Mesendoderm (in vitro differentiated cells): Measurements from ENCODE around the gene TMED1.
"Not testable (repeated sequence)": the region's sequence is repeated elsewhere in the genome, so short reads cannot be mapped to it uniquely, and the experiment has no call there.

Experiments used
- DNase-seq: peaks from one replicate; pipeline ENCODE4 v3.0.0; 2013
- H2AK5ac ChIP-seq: 2 replicates; pipeline ENCODE4 v1.6.1; 2013; ENCODE audit warnings: low read length, inconsistent platforms
- H2BK120ac ChIP-seq: 2 replicates; pipeline ENCODE4 v1.6.1; 2013; ENCODE audit warnings: low read depth, mild to moderate bottlenecking, low read length, moderate library complexity, mixed read lengths
- H2BK15ac ChIP-seq: replicated peaks from 2 replicates; pipeline ENCODE4 v1.6.1; 2013; ENCODE audit warnings: low read depth, mild to moderate bottlenecking, moderate library complexity
- H2BK5ac ChIP-seq: 2 replicates; pipeline ENCODE4 v1.6.1; 2013; ENCODE audit warnings: low read length, inconsistent platforms
- H3K18ac ChIP-seq: 2 replicates; pipeline ENCODE4 v1.6.1; 2013; ENCODE audit warnings: mild to moderate bottlenecking, low read length, mixed read lengths
- H3K23ac ChIP-seq: one replicate; pipeline ENCODE4 v1.6.1; 2013; ENCODE audit warnings: low read length
- H3K27ac ChIP-seq: 2 replicates; pipeline ENCODE4 v1.5.1; 2013; ENCODE audit warnings: low read depth, mild to moderate bottlenecking, inconsistent platforms, low read length, moderate library complexity
- H3K27me3 ChIP-seq: 2 replicates; pipeline ENCODE4 v1.6.1; 2013; ENCODE audit warnings: low read length, control low read depth, mild to moderate bottlenecking, inconsistent platforms; ENCODE audit not compliant: insufficient read depth, poor library complexity
- H3K36me3 ChIP-seq: 2 replicates; pipeline ENCODE4 v1.6.1; 2013; ENCODE audit warnings: low read length, inconsistent platforms; ENCODE audit not compliant: control insufficient read depth, insufficient read depth
- H3K4ac ChIP-seq: one replicate; pipeline ENCODE4 v1.6.1; 2013; ENCODE audit warnings: low read depth, mild to moderate bottlenecking, low read length, moderate library complexity
- H3K4me1 ChIP-seq: 2 replicates; pipeline ENCODE4 v1.6.1; 2013; ENCODE audit warnings: low read depth, low read length, inconsistent platforms; ENCODE audit not compliant: control insufficient read depth
- H3K4me2 ChIP-seq: 2 replicates; pipeline ENCODE4 v1.6.1; 2013; ENCODE audit warnings: low read length
- H3K4me3 ChIP-seq: 2 replicates; pipeline ENCODE4 v1.5.1; 2013; ENCODE audit warnings: mild to moderate bottlenecking, low read length
- H3K56ac ChIP-seq: one replicate; pipeline ENCODE4 v1.6.1; 2013; ENCODE audit warnings: low read length
- H3K79me1 ChIP-seq: 2 replicates; pipeline ENCODE4 v1.6.1; 2013; ENCODE audit warnings: low read length, inconsistent platforms
- H3K79me2 ChIP-seq: 2 replicates; pipeline ENCODE4 v1.6.1; 2013; ENCODE audit warnings: mild to moderate bottlenecking, low read length; ENCODE audit not compliant: control insufficient read depth, insufficient read depth
- H3K9ac ChIP-seq: 2 replicates; pipeline ENCODE4 v1.6.1; 2013; ENCODE audit warnings: low read length, inconsistent platforms
- H4K5ac ChIP-seq: one replicate; pipeline ENCODE4 v1.6.1; 2013; ENCODE audit warnings: low read length
- H4K8ac ChIP-seq: one replicate; pipeline ENCODE4 v1.6.1; 2013; ENCODE audit warnings: low read depth, mild to moderate bottlenecking, control low read depth, low read length, moderate library complexity
- WGBS: extraction: QIAGEN DNeasy Blood & Tissue Kit; methylation state at CpG from one replicate; pipeline ENCODE4 v1.1.7; 2013; ENCODE audit warnings: low lambda C conversion rate, missing lambda C conversion rate; ENCODE audit not compliant: insufficient coverage; ENCODE audit errors: extremely low coverage; 5-methylcytosine and 5-hydroxymethylcytosine counted together

The TMED1 gene

DNA sequence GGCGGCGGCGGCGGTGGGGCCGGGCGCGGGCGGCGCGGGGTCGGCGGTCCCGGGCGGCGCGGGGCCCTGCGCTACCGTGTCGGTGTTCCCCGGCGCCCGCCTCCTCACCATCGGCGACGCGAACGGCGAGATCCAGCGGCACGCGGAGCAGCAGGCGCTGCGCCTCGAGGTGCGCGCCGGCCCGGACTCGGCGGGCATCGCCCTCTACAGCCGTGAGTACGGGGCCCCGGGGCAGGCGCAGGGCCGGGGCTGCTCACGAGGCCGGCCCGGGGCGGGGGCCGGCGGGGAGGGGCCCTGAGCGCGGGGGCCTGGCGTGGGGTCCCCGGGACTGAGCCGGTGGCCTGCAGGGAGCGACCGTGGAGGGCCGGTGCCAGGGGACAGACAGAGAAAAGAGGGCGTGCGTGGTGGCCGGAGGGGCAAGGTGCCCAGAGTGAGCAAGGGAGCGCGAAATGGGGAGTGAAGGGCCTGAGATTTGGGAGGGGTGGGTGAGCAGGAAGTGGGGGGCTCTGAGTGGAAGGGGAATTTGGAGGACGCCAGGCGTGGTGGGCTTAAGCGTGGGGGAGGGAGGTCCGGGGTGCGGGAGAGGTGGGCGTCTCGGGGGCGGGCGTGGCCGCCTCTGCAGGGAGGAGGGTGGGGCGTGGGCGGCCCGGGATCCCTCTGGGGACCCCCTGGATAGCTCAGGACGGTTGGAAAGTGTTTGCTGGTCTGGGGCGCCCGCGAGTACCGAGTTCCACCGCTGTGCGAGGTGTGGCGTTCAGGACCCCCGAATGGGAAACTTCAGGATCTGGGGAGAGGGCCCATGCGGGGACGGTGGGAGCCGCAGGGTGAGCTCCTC lies 35.9 kb upstream of the TMED1 start:
- Histone ChIP-seq H3K4me2 (peak overlapping the region; percentile 89), H3K23ac (peak overlapping the region; percentile 89), H2BK120ac (peak overlapping the region; percentile 47), H4K8ac (peak overlapping the region; percentile 87), H3K9ac (peak overlapping the region; percentile 95), H3K79me1 (peaks cover 8% of the 10 kb centered on the region), H2BK15ac (no peak overlapping the region), H3K56ac (peak overlapping the region; percentile 96), H3K4me3 (peak overlapping the region; percentile 85), H2BK5ac (peak overlapping the region; percentile 45), H2AK5ac (no peak overlapping the region), H3K27me3 (no peaks in the 10 kb centered on the region), H3K79me2 (peaks cover 36% of the 10 kb centered on the region), H3K18ac (peak overlapping the region; percentile 95), H3K4ac (peak overlapping the region; percentile 97), H3K27ac (peak overlapping the region; percentile 84), H4K5ac (no peak overlapping the region), H3K36me3 (no peaks in the 10 kb centered on the region), H3K4me1 (no peaks in the 10 kb centered on the region)
- no CpG with 5 or more reads among the region's 90 CpGs for WGBS
- DNase-seq, result no peak

DNA sequence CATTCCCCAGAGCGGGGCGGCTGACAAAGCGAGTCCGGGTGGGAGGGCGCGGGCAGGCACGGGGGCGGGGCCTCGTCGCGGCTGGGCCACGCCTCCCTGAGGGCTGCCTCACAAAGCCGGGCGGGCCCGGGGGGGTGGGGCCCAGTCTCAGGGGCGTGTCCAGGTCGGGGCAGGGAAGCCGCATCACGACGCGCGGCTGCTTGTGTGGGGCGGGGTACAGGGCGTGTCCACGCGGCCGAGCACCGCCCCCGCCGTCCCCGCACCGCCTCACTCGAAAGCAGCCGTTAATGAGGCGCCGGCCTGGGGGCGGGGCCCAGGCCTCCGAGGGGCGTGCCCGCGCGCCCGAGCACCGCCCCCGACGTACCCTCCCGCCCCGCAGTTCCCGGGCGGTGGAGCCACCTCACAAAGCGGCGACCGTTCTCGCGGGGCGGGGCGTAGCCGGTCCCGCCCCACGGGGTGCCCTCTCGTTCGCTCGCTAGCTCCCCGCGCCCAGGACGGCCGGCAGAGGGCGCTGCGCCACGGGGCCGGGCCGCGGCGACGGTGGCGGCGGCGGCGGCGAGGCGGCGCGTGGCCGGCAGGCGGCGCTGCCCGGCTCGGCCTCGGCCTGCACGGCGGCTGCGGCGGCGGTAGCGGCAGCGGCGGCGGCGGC lies 35.1 kb upstream of the TMED1 start, which contains the start of gene CARM1:
TSS of gene CARM1 (plus strand) at position 599 of the 649 bp plus-strand sequence. CDS start 150 bp downstream, outside the sequence.
- H3K79me1 ChIP-seq, result peaks cover 2% of the 10 kb centered on the region
- H2BK120ac ChIP-seq, result peak within 1 kb of the TSS; percentile 47
- H2BK5ac ChIP-seq, result peak within 1 kb of the TSS; percentile 45
- peak within 1 kb of the TSS; percentile 87 for H4K8ac ChIP-seq
- no CpG with 5 or more reads among the region's 99 CpGs for WGBS
- peak within 1 kb of the TSS; percentile 95 for H3K9ac ChIP-seq
- no peaks in the 10 kb centered on the region for H3K27me3 ChIP-seq
- H3K79me2 ChIP-seq, result peaks cover 28% of the 10 kb centered on the region
- no peak within 1 kb of the TSS for H2AK5ac ChIP-seq
- peak within 1 kb of the TSS; percentile 89 for H3K4me2 ChIP-seq
- H4K5ac ChIP-seq, result no peak within 1 kb of the TSS
- H3K23ac ChIP-seq, result peak within 1 kb of the TSS; percentile 89
- H3K56ac ChIP-seq, result peak within 1 kb of the TSS; percentile 96
- H3K18ac ChIP-seq, result peak within 1 kb of the TSS; percentile 95
- DNase-seq, result peak; percentile 98
- H3K4me3 ChIP-seq, result peak within 1 kb of the TSS; percentile 85
- H2BK15ac ChIP-seq, result no peak within 1 kb of the TSS
- H3K36me3 ChIP-seq, result no peaks in the 10 kb centered on the region
- no peaks in the 10 kb centered on the region for H3K4me1 ChIP-seq
- H3K4ac ChIP-seq, result peak within 1 kb of the TSS; percentile 97
- peak within 1 kb of the TSS; percentile 96 for H3K27ac ChIP-seq

GRCh38 chr19:10870501-10870954 lies 34.5 kb upstream of the TMED1 start:
- no CpG with 5 or more reads among the region's 22 CpGs for WGBS
- H3K27me3 ChIP-seq, result no peaks in the 10 kb centered on the region

DNA sequence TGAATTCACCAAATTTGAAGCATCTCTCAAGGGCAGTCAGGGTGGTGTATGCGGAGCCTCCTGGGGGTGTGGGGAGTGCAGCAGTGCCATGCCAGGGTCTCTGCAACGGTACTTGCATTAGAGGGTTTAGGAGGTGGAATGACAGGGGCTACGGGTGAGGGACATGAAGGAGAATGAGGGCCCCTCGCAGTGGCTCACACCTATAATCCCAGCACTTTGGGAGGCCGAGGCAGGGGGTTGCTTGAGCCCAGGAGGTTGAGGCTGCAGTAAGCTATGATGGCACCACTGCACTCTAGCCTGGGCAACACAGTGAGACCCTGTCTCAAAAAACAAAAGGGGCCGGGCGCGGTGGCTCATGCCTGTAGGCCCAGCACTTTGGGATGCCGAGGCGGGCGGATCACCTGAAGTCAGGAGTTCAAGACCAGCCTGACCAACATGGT lies 33.9 kb upstream of the TMED1 start:
- peaks cover 22% of the 10 kb centered on the region for H3K79me2 ChIP-seq
- not testable (repeated sequence) for H3K4me1 ChIP-seq, H3K56ac ChIP-seq, H3K23ac ChIP-seq, H3K79me1 ChIP-seq, H3K4me3 ChIP-seq, DNase-seq, H3K9ac ChIP-seq, H3K27me3 ChIP-seq, H2BK15ac ChIP-seq, H2BK120ac ChIP-seq, H2BK5ac ChIP-seq, H3K36me3 ChIP-seq, H3K27ac ChIP-seq, H4K8ac ChIP-seq, H3K18ac ChIP-seq, H2AK5ac ChIP-seq, H3K4ac ChIP-seq, H3K4me2 ChIP-seq, H4K5ac ChIP-seq
- WGBS, result no CpG with 5 or more reads among the region's 11 CpGs

More at GRCh38 chr19:10870501-10870954, 34.5 kb upstream of the TMED1 start:
- peak overlapping the region; percentile 16 for H2BK5ac ChIP-seq
- H3K4me2 ChIP-seq, result peak overlapping the region; percentile 38
- no peak overlapping the region for H2BK15ac ChIP-seq
- no peak for DNase-seq
- no peak overlapping the region for H3K4me3 ChIP-seq
- H3K9ac ChIP-seq, result peak overlapping the region; percentile 62
- H3K4me1 ChIP-seq, result no peaks in the 10 kb centered on the region
- H3K36me3 ChIP-seq, result no peaks in the 10 kb centered on the region
- peaks cover 2% of the 10 kb centered on the region for H3K79me1 ChIP-seq
- H3K79me2 ChIP-seq, result peaks cover 26% of the 10 kb centered on the region
- H4K8ac ChIP-seq, result no peak overlapping the region
- no peak overlapping the region for H3K23ac ChIP-seq
- H3K27ac ChIP-seq, result peak overlapping the region; percentile 96
- H3K4ac ChIP-seq, result peak overlapping the region; percentile 25
- no peak overlapping the region for H2BK120ac ChIP-seq
- no peak overlapping the region for H4K5ac ChIP-seq
- peak overlapping the region; percentile 88 for H3K56ac ChIP-seq
- peak overlapping the region; percentile 63 for H3K18ac ChIP-seq
- no peak overlapping the region for H2AK5ac ChIP-seq

DNA sequence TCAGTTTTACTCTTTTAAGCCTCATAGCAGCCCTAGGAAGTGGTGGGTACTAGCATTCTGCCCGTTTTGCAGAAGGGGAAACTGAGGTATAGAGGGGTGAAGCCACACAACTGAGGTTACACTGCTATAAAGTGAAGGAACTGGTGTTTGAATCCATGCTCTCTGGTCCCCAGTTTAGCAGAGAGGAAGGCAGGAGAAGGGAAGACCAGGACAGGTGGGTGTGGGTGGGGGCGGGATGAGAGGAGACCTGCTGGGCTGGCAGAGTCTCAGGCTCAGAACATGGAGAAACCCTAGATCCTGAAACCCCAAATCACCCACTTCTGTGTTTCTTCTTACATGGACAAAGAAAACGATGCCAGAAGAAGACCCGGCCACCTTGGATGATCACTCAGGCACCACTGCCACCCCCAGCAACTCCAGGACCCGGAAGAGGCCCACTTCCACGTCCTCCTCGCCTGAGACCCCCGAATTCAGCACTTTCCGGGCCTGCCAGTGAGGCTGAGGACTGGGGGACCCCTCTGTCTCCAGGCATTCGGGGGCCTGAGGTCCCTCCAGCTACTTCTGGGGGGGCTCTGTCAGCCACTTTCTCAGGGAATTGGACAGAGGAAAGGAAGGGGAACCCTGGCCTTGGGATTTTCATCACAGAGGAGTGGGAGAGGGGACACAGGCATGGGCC lies 33.0 kb upstream of the TMED1 start:
- no CpG with 5 or more reads among the region's 10 CpGs for WGBS
- Histone ChIP-seq H3K9ac (no peak overlapping the region), H4K8ac (no peak overlapping the region)

More for the DNA sequence above, 33.0 kb upstream of the TMED1 start:
- Histone ChIP-seq H3K27me3 (no peaks in the 10 kb centered on the region), H3K23ac (no peak overlapping the region), H3K79me2 (peaks cover 15% of the 10 kb centered on the region), H3K4me1 (no peaks in the 10 kb centered on the region), H2BK5ac (no peak overlapping the region), H4K5ac (no peak overlapping the region), H2AK5ac (no peak overlapping the region), H2BK120ac (no peak overlapping the region), H3K18ac (no peak overlapping the region), H3K36me3 (no peaks in the 10 kb centered on the region), H3K4me3 (no peak overlapping the region), H3K4ac (no peak overlapping the region), H3K4me2 (no peak overlapping the region), H3K79me1 (no peaks in the 10 kb centered on the region), H2BK15ac (no peak overlapping the region), H3K56ac (no peak overlapping the region), H3K27ac (no peak overlapping the region)
- DNase-seq, result no peak
